Lung (tissue), 12 donors: ENCODE measurements around the gene CEBPE. TPM values are rescaled to one million over a fixed set of nuclear protein-coding genes. Genes with fewer than 3 reads are reported as not detected.

Experiments used
- ATAC-seq: fragments of 200-7000 bp; cut with Tn5 transposase; one replicate; pipeline ENCODE4 v1.9.1; 2020; ENCODE audit warnings: moderate number of reproducible peaks; ENCODE audit not compliant: insufficient read depth, low FRiP score
- DNase-seq, 3 donors: peaks; one replicate each; pipeline ENCODE4 v3.0.0-alpha.2; 2013 to 2017
- H3K27ac ChIP-seq, 2 donors: one replicate each; pipeline ENCODE4 v1.5.1; 2013; ENCODE audit warnings: mild to moderate bottlenecking in 2 of 2, moderate library complexity in 2 of 2, control low read depth in 1 of 2, inconsistent platforms in 1 of 2, low read depth in 1 of 2, low read length in 1 of 2
- H3K27me3 ChIP-seq, 3 donors: one replicate each; pipeline ENCODE4 v1.5.1; 2013; ENCODE audit warnings: low read length in 2 of 3; ENCODE audit not compliant: control insufficient read depth in 3 of 3, insufficient read depth in 3 of 3
- H3K36me3 ChIP-seq, 4 donors: one replicate each; pipeline ENCODE4 v1.5.1; 2013; ENCODE audit warnings: low read length in 4 of 4, mild to moderate bottlenecking in 1 of 4, moderate library complexity in 1 of 4; ENCODE audit not compliant: control insufficient read depth in 4 of 4, insufficient read depth in 4 of 4
- H3K4me1 ChIP-seq, 5 donors: one replicate each; pipeline ENCODE4 v1.5.1; 2013; ENCODE audit warnings: low read length in 5 of 5, mild to moderate bottlenecking in 2 of 5, moderate library complexity in 1 of 5; ENCODE audit not compliant: control insufficient read depth in 5 of 5, insufficient read depth in 5 of 5
- H3K4me3 ChIP-seq: one replicate; pipeline ENCODE4 v1.5.1; 2013; ENCODE audit warnings: mild to moderate bottlenecking, control low read depth, moderate library complexity
- H3K9ac ChIP-seq, 2 donors: one replicate each; pipeline ENCODE4 v1.5.1; 2013; ENCODE audit warnings: low read length in 2 of 2, control low read depth in 1 of 2; ENCODE audit not compliant: insufficient read depth in 1 of 2
- H3K9me3 ChIP-seq, 4 donors: one replicate each; pipeline ENCODE4 v1.5.1; 2013; ENCODE audit warnings: low read length in 3 of 4, mild to moderate bottlenecking in 1 of 4, moderate library complexity in 1 of 4; ENCODE audit not compliant: control insufficient read depth in 4 of 4, insufficient read depth in 3 of 4
- CTCF ChIP-seq: IDR thresholded peaks from 2 replicates; pipeline ENCODE4 v1.5.1; 2012; ENCODE audit warnings: mild to moderate bottlenecking; ENCODE audit errors: control extremely low read depth, extremely low read depth
- WGBS, 2 donors: extraction: QIAGEN DNeasy Blood & Tissue Kit; methylation state at CpG; one replicate each; pipeline ENCODE4 v1.1.7; 2013; 5-methylcytosine and 5-hydroxymethylcytosine counted together
- polyA plus RNA-seq, 2 donors: library from polyadenylated mRNA; stranded (reverse); fragments of 200-250 nt; gene quantifications; one replicate each; pipeline ENCODE4 v1.2.1, GENCODE V29; 2013
- total RNA-seq, 2 donors: library from RNA; depleted of rRNA in 1 of 2; stranded (reverse); fragments of >200 nt in 1 of 2; gene quantifications; one replicate each; pipeline ENCODE4 v1.2.1, GENCODE V29; 2014 to 2021
- donor health status: control.
- donor health status: control.
- donor health status: Bipolar disorder and iron deficiency.
- donor health status: healthy.
- donor health status: DM: yes; HTN: yes; CAD: no.

The CEBPE gene
- total and polyA plus RNA-seq, 4 donors, result 0.16 to 3.5 (median 0.67) TPM; not detected in 1

DNA sequence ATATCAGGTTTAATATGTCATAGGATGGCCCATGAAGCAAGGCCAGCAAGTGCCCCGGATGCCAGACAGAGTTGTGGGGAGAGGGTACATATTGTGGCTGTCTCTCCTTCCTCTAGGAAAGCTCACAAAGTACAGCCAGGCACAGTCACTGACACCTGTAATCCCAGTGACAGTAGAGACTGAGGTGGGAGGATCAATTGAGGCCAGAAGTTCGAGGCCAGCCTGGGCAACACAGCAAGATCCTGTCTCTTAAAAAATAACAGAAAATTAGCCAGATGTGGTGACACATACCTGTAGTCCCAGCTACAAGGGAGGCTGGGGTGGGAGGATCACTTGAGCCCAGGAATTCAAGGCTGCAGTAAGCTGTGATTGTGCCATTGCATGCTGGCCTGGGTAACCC is 32.3 kb upstream of the CEBPE start:
- whole genome bisulfite sequencing, 2 donors, result 95 to 97% methylated on average over 2 of the region's 2 CpGs
- peaks cover 0 to 37% (median 19%) of the 10 kb centered on the region in 5 donors for H3K4me1 ChIP-seq
- ATAC-seq (no peak), DNase-seq (no peak)
- H3K4me3 ChIP-seq, result no peak overlapping the region
- no peak overlapping the region for H3K27ac ChIP-seq
- H3K9ac ChIP-seq, result no peak overlapping the region
- peaks cover 0 to 36% (median 14%) of the 10 kb centered on the region in 4 donors for H3K36me3 ChIP-seq
- no peak for TF ChIP-seq CTCF
- no peaks in the 10 kb centered on the region for H3K9me3 ChIP-seq
- no peaks in the 10 kb centered on the region for H3K27me3 ChIP-seq

- DNase-seq (no peak), ATAC-seq (no peak)
- no peak for TF ChIP-seq CTCF
- H3K9me3 ChIP-seq, result no peaks in the 10 kb centered on the region
- no peak overlapping the region for H3K27ac ChIP-seq
- H3K27me3 ChIP-seq, result no peaks in the 10 kb centered on the region
- H3K36me3 ChIP-seq, result peaks cover 0 to 38% (median 13%) of the 10 kb centered on the region in 4 donors
- H3K9ac ChIP-seq, result no peak overlapping the region
- H3K4me1 ChIP-seq, result peaks cover 0 to 22% (median 8%) of the 10 kb centered on the region in 5 donors
- H3K4me3 ChIP-seq, result no peak overlapping the region
These were observed 30.7 kb upstream of the CEBPE start for GRCh38 chr14:23149745-23150144.

GRCh38 chr14:23148591-23149249 is 29.7 kb upstream of the CEBPE start:
- peaks cover 0 to 38% (median 14%) of the 10 kb centered on the region in 4 donors for H3K36me3 ChIP-seq
- H3K9me3 ChIP-seq, result no peaks in the 10 kb centered on the region
- H3K4me1 ChIP-seq, result peaks cover 0 to 12% (median 3%) of the 10 kb centered on the region in 5 donors
- no peaks in the 10 kb centered on the region for H3K27me3 ChIP-seq
- no peak for TF ChIP-seq CTCF
- DNase-seq (no peak), ATAC-seq (no peak)
- peak overlapping the region in 1 of 2 donors; percentile 21 for H3K27ac ChIP-seq
- no peak overlapping the region for H3K9ac ChIP-seq
- no peak overlapping the region for H3K4me3 ChIP-seq
- 94 to 98% methylated on average over 5 of the region's 5 CpGs for WGBS, 2 donors
